Measurements from ENCODE around the gene ANKRD40CL.
"Not testable (repeated sequence)": the region's sequence is repeated elsewhere in the genome, so short reads cannot be mapped to it uniquely, and the experiment has no call there.

Gene ANKRD40CL

DNA sequence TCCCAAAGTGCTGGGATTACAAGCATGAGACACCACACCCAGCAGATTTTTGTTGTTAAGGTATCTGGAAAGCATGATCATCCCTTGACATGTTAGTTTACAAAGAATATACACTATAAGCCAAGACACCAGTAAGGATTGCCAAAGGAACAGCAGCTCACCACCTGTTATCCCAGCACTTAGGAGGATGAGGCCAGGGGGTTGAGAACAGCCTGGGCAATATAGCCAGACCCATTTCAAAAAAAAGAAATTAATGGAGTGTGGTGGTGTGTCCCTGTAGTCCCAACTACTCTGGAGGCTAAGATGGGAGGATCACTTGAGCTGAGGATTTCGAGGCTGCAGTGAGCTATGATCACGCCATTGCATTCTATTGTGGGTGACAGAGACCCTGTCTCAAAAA lies 5.1 kb downstream of the ANKRD40CL start:
- DNase-seq (ENCODE audit: low spot score), result no peak

DNA sequence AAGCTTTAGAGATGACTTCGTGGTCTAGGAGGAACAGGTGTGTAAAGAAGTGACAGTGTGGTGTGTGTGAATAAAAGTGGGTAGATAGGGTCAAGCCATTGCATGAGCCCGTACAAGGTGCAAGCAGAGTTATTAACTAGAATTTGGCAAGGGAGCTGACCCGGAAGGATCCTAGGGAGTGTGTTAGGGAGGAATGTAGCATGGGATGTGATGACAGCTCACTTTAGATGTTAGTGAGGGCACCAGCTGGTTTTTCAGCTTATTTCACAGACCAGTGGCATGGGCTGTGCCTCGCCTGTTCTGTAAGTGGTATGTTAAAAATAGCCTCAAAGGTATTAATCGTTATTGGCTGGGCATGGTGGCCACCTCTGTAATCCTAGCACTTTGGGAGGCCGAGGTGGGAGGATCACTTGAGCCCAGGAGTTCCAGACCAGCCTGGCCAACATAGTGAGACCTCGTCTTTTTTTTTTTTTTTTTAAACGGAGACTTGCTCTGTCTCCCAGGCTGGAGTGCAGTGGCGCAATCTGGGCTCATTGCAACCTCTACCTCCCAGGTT lies 8.3 kb downstream of the ANKRD40CL start:
- DNase-seq (ENCODE audit: low spot score), result no peak

DNA sequence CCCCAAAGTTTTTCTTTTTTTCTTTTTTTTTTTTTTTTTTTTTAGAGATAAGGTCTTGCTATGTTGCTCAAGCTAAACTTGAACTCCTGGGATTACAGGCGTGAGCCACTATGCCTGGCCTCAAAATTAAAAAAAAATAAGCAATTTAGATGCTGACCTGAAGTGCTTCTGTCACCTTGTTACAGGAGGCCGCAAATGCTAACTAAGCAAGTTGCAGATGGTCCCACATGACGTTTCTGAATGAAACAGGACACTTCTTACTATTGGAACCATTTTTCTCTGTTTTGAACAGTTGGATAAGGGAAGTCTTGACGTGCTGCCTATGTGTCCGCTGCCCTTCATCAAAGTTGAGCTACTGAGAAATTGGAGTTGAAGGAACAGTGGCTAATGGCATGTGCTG lies 8.8 kb downstream of the ANKRD40CL start:
- no peak for DNase-seq (ENCODE audit: low spot score)

DNA sequence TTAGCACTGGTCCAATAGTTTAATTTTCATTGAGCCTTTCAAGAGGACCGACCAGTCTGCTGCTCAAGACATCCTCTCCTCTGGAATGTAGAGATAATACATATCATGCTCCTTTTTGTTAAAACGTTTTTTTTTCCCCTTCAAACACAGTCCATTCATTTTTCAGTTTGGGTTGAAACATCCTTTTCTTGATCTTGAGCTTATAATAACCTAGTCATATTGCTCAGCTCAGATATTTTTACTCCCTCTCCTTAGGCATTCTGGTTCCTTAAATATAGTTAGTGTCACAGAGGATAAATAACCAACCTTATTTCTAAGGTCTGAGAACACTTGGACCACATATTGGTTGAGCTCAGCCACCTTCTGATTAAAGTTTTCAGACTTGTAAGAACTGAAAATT lies 12.8 kb downstream of the ANKRD40CL start:
- no peak for DNase-seq (ENCODE audit: low spot score)

DNA sequence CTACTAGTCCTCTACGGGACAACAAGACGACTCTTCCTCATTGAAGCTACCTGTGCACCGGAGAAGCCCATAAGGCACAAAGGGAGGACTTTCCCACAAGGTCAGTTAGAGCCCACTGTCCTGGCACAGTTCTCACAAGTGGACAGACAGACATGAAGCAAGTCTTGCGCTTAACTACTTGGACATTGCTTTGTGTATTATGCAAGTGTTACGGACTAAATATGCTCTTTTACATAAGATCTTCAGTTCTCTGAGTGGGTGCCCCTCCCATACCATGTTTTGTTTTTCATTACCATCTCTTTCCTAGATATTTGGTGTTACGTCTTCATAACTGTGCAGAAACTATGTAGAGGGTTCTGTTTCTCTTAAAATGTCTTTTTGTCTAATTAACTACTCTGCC lies 18.1 kb downstream of the ANKRD40CL start:
- no peak for DNase-seq (ENCODE audit: low spot score)

DNA sequence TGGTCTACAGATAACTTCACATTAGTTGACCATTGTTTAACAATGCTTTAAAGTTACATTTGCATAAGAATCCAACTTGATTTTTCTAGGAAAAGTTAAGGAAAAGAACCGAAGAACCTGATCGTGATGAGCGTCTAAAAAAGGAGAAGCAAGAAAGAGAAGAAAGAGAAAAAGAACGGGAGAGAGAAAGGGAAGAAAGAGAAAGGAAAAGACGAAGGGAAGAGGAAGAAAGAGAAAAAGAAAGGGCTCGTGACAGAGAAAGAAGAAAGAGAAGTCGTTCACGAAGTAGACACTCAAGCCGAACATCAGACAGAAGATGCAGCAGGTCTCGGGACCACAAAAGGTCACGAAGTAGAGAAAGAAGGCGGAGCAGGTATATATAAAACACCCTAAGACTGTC lies 21.7 kb downstream of the ANKRD40CL start:
- DNase-seq (ENCODE audit: low spot score), result no peak

DNA sequence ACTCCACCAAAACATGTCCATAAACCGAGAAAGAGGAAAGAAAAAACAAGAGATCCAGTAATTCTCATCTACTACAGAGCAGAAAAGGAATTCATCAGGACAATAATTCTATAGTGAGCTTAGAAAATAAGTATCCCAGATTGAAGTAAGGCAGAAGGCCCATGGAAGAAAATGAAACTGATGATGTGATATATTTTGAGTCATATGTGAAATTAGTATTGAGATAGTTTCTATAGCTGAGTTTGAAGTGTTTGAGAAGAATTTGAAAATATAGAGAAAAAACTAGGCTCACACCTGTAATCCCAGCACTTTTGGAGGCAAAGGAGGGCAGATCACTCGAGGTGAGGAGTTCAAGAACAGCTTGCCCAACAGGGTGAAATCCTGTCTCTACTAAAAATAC lies 28.2 kb downstream of the ANKRD40CL start:
- no peak for DNase-seq (ENCODE audit: low spot score)

DNA sequence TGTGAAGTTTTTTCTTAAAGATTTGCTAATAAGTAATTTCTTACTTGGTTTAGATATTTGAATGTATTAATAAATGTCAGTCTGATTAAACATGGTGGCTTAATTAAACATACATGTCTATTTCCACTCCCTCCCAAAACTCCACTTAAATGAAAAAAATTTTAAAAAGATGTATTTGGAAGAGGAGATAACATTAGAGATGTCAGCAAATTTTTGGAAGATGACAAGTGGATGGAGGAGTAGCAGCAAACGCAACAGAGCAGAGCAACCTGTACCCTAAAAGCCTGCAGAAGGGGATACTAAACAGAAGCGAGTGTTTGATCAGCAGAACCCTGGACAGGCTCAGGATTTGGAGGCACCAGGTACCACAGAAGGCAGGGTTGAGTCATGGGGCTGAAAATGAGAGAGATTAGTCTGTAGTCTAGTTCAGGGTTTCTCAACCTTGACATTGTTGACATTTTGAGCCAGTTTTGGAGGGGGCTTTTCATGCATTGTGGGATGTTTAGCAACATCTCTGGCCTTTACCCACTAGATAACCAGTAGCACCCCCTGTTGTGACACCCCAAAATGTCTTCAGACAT lies 30.1 kb downstream of the ANKRD40CL start:
- no peak for DNase-seq (ENCODE audit: low spot score)

DNA sequence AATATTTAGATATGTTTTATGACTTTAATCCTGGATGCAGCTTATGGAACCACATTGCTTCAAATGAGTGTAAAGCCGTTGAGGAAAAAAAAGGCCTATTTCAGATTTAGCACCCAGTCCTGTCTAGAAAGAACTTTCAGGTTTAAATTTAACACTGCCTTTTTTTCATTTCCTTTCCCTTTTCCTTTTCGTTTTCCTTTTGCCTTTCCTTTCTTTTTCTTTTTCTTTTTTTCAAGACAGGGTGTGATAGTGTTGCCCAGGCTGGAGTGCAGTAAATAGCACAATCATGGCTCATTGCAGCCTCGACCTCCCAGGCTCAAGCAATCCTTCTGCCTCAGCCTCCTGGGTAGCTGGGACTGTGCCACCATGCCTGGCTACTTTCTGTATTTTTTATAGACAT lies 32.0 kb downstream of the ANKRD40CL start:
- DNase-seq (ENCODE audit: low spot score), result no peak

DNA sequence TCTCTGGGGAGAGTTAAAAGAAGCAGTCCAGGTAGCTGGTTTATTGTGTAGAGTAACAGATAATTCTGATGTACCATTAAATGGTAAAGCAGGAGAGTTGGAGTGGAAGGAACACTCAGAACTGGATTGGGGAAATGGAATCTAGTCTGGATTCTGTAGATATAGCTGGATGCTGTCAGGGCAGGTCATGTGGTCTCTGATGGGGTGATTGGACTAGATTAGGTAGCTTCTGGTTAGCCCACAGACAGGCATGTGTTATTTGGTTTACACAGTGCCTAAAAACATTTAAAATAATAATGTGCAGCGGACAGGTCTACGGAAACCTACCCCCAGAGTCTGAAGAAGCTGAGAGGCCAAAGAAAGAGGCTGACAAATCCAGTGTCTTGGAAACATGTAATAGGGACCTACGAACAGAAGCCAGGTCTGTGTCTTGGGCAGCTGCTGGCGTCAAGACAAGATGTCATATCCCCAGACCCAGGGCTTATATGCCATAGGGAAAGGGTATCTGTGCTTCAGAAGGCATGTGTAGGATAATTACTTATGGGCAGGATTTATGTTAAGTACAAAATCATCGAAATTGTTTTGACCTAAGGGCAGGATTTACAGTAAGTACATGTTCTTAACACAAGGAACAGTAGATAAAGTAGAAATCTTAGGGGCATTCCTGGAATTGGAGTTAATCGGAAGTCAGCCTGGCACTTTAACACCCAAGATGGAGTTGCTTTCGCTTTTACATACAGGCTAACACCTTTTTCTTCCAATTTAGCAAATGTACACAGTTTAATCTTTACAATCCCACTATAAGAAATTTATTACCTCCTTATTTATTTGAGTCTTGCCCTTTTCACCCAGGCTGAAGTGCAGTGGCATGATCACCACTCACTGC lies 35.5 kb downstream of the ANKRD40CL start:
- no peak for DNase-seq (ENCODE audit: low spot score)

DNA sequence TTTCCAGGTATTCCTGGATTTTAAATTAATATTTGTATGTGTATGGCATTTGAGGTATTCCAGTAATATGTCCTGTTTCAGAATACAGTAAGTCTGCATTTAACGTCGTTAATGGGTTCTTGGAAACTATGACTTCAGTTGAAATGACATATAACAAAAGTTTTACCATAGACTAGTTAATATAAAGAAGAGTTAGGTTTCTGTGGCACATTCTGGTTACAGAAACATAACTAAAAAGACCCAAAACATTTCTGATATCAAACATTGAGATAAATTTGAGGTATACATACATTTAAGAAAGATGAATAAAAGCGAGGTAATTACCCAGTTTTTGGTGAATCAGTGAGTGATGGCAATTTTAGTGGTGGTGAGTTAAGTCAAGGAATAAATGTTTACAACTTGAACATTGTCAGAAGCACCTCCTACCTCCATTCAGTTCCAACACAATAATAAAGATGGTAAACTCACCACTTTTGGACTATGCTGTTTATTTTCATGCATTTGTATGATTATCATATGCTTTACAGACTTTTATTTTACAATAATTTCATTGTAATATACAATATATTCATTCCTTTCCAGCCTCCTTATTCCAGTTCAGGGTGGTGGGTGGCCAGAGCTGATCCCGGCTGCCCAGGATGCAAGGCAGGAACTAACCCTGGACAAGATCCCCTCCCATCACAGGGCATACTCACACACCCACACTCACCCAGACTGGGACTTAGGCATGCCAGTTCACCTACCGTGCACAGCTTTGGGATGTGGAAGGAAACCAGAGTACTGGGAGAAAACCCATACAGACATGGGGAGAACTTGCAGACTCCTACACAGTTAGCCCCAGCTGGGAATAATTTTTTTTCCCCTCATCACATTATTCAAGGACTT lies 38.2 kb downstream of the ANKRD40CL start:
- no peak for DNase-seq (ENCODE audit: low spot score)

DNA sequence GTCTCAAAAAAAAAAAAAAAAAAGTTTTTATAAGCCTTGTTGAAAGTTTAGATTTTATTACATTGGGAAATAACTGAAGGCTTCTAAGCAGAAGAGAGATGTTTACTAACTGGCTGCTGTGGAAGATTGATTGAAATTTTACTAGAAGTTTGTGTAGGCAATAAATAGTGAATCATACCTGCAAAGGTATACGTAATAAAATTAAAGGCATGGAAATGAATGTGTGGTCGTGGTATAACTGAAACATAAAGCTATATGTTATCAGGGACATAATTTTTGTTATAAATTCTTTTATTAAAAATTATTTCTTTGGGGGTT lies 39.2 kb downstream of the ANKRD40CL start:
- DNase-seq (ENCODE audit: low spot score), result no peak

DNA sequence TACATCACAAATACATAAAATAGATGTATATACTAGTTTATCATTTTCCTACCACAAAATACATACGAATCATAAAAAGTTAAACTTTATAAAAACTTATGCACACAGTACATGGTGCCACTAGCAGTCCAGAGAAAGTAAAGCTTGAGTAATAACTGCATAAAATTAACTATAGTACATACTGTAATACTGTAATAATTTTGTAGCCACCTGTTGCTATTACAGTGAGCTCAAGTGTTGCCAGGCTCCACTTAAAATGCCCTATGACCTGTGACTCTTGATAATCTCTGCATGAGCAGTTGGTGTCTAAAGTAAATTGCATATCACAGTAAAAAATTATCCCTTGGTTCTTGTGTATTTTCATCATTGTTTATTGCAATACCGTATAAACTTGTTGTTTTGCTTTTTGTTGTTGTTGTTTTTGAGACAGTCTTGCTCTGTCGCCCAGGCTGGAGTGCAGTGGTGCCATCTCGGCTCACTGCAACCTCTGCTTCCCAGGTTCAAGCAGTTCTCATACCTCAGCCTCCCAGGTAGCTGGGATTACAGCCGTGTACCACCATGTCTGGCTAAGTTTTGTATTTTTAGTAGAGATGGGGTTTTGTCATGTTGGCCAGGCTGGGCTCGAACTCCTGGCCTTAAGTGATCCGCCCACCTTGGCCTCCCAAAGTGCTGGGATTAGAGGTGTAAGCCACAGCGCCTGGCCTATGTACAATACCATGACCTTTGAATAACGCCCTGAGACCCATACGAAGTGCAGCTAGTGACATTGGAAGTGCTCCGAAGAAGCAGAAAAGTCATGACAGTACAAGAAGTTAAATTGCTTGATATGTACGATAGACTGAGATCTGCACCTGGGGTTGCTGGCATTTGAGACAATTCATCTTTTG lies 41.3 kb downstream of the ANKRD40CL start:
- DNase-seq (ENCODE audit: low spot score), result no peak

DNA sequence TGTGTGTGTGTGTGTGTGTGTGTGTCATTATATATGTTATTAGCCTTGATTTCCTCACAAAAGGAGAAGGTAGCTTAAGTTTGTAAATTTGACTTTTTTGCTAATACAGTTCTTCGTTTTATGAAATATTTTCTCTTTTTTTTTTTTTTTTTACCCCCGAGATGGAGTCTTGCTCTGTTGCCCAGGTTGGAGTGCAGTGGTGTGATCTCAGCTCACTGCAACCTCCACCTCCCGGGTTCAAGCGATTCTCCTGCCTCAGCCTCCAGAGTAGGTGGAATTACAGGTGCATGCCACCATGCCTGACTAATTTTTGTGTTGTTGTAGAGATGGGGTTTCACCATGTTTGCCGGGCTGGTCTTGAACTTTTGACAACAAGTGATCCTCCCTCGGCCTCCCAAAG lies 42.7 kb downstream of the ANKRD40CL start:
- not testable (repeated sequence) for DNase-seq (ENCODE audit: low spot score)

DNA sequence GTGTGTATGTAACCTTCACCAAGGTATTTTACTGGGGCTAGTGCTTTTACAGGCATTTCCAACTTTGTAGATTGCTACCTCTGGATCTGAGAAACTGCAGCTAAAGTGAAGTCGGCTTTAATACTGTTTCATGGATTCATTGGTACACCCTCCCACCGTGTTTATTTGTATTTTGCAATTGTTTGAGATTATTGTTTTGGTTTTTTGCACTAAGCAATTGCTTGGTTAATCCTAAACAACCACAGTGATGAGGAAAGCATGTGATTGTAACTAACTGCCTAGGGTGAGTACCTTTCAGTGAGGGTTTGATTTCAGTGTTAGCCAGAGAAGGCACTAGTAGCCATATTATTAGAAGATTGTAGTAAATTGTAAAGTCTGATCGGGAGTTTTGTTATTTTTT lies 44.6 kb downstream of the ANKRD40CL start:
- no peak for DNase-seq (ENCODE audit: low spot score)

DNA sequence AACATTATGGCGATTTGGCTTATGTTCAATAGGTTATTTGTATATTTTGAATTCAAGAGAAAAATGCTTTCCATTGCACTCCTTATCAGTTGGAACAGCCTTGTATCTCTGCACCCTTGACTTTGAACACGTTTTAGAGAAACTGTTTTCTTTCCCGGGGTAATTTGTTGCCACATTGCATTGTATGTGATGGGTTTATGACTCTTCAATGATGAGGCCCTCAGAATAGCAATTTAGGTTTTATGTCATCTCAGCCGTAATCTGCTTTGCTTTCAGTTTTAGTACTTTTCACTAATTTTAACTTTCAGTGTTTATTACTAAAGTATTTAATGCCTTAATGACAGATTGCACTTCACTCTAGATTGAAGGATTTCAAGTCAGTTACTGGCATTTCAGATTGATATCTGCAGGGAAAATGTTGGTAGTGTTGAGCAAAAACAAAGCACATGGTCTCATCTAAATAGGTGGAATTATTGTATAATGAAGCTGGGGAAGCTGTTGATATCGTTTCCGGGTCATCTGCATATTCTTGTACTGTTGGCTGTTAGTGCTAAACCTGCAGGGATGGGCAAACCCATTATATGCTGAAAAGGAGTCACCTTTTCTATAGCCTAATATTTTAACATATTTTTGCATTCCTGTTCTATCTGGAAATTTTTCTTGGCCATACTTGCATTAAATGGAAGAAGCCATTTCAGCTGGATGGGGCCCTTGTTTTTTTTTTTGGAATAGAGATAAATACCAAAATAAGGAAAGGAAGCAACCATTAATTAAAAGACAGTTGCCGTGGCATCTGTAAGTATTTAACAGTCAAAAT lies 45.9 kb downstream of the ANKRD40CL start:
- peak; percentile 38 for DNase-seq (ENCODE audit: low spot score)

DNA sequence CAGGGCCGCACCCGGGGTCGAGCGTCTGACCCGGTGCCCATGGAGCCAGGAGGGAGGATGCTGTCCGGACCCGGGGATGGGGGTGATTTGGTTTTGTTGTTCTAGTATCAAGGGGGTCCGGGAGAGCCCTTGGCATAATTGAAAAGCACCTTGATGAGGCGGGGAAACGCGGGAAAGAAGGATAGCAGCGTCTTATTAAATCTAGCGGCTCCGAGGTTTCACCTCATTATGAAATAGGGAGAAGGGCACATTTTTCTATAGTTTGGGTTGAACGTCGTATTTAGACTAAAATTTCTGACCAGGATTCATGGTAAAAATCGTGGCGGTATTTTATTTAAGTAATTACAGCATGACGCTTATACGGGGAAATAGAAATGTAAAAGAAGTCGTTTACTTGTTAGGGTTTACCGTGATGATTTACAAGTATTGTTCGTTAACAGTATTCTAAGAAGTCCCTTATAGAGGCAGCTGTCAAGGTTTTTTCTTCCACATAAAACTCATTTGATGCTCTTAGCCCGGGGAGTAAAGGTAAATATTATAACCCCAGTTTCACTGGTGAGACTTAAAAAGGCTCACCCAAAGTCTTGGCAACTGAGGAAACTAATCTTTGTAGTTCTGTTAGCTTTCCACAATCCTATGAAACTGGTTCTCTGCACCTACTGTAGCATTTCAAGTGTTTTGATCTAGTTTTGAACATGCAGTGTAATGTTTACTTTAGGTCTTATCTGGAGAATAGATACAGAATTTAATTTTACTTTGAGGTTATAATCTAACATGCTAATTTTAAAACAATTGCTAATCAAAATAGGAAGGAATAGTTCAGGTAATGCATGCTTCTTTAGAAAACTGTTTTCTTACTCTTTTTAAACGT lies 47.2 kb downstream of the ANKRD40CL start:
- DNase-seq (ENCODE audit: low spot score), result no peak

DNA sequence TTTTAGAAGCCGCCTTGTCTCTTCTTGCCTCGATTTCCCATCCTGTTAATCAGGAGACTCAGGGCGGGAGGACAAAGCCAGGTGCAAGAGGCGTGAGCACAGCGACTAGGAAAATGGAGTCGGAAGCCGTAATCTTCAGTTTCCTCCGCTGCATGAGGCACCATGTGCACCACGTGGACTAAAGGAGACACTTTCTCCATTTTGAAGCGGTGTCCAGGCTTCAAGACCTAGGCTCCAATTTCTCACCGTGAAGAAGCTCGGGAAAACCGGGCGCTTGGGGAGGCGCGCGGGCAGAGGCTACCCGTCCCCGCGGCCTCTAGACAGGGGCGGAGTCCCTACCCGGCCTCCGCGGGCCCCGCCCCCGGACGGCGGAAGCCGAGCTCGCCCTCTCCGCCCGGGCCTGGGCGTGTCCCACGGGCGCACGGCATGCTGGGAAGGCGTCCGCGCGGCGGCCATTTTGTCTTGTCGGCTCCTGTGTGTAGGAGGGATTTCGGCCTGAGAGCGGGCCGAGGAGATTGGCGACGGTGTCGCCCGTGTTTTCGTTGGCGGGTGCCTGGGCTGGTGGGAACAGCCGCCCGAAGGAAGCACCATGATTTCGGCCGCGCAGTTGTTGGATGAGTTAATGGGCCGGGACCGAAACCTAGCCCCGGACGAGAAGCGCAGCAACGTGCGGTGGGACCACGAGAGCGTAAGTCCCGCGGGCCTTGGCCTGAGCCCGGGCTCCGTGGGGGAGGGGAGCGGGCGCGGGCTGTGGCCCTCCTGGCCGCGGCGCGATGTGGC lies 48.0 kb downstream of the ANKRD40CL start, which contains the start of gene LUC7L3:
Gene LUC7L3, plus strand, starts transcription at position 460 of the 780 bp plus-strand sequence. Its CDS starts 130 bp downstream, at position 590.
- DNase-seq (ENCODE audit: low spot score), result peak; percentile 96

DNA sequence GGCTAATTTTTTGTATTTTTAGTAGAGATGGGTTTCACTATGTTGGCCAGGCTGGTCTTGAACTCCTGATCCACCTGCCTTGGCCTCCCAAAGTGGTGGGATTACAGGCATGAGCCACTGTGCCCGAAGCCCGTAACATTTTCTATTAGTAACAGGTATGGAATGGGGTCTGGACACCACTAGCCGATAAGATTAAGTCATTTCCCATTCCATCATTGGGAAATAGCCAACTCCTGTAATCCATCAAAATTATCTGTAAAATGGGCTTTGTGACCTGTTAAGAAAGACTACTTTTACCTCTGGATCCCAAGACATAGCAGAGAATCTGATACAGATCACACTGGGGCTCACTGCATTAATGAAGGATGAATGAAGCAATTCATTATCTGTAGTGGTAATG lies 51.8 kb downstream of the ANKRD40CL start:
- DNase-seq (ENCODE audit: low spot score), result no peak

Data from germinal center (tissue), 1 donor.